NCI-H2107 treated with DMSO at 0.1 percent for 48 hours (cell line): ENCODE measurements around the gene PFN3.

Experiments
- DNase-seq: peaks from one replicate; lab custom pipeline; 2025; ENCODE audit not compliant: unreplicated experiment; lab: John Stamatoyannopoulos, UW

PFN3 gene

DNA sequence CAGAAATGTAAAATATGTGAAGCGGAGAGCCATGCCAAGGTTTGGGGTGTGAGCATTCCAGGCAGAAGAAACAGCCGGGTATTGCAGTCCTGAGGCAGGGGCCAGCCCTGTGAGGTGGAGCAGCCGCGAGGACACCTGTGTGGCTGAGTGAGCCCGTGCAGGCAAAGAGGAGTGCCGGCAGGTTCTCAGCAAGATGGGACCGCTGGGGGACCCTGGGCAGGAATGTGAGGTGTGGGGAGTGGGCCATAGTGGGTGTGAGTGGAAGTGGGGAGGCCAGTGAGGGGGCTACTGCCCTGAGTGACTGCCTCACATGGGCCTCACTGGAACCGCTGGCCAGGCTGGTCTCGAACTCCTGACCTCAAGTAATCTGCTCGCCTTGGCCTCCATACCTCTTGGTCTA, 38.0 kb upstream of the PFN3 start:
- no peak for DNase-seq

GRCh38 chr5:177437623-177438022, 37.2 kb upstream of the PFN3 start:
- no peak for DNase-seq

- DNase-seq = no peak
These were observed 35.5 kb upstream of the PFN3 start for GRCh38 chr5:177435847-177436536.

- DNase-seq = no peak
These were observed 34.7 kb upstream of the PFN3 start for GRCh38 chr5:177434942-177435738.

DNA sequence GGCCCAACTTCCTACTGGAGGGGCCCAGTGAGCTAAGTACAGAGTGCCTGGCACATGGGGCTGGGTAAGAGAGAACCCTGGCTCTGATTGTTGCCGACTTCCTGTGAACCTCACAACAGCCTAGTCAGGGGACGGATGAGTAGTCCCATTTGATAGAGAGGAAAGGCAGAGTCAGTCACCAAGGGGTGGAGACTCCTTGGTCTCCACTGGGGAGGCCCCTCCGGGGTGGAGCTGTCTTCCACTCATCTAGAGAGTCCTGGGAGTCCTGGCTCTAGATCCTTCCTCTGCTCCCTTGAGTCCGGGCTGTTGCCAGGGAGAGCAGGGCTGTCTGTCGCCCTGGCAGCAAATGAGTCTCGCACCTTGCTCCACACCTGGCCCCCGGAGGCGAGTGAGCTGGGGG, 34.0 kb upstream of the PFN3 start:
- DNase-seq = no peak

- no peak for DNase-seq
These were observed 33.3 kb upstream of the PFN3 start for GRCh38 chr5:177433658-177434217.

GRCh38 chr5:177432839-177433657, 32.6 kb upstream of the PFN3 start:
- no peak for DNase-seq

DNA sequence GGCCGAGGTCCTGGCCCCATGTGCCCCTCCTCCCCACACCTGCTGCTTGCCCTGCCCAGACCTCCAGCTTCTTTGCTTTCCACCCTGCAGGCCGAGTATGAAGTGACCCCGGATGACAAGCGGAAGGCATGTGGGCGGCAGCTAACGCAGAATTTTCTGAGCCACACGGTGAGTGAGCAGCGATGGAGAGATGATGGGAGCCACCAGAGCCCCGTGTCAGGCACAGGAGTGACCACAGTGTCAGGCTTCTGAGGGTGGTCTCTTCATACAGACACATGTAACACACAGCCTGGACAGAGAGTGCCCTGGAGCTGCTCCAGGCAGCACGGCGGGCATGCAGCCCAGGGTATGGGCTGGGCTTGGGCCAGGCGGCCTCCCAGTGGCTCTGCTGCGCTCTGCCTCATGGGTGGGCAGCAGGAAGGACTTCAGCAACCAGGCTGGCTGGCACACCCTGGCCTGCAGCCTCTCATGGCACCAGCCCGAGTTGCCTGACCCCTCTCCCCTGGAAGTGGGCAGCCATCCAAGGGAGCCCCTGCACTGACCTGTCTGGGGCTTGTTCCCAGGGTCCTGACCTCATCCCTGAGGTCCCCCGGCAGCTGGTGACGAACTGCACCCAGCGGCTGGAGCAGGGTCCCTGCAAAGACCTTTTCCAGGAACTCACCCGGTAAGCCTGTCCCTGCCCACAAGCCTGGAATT, 31.8 kb upstream of the PFN3 start:
- DNase-seq = no peak

DNA sequence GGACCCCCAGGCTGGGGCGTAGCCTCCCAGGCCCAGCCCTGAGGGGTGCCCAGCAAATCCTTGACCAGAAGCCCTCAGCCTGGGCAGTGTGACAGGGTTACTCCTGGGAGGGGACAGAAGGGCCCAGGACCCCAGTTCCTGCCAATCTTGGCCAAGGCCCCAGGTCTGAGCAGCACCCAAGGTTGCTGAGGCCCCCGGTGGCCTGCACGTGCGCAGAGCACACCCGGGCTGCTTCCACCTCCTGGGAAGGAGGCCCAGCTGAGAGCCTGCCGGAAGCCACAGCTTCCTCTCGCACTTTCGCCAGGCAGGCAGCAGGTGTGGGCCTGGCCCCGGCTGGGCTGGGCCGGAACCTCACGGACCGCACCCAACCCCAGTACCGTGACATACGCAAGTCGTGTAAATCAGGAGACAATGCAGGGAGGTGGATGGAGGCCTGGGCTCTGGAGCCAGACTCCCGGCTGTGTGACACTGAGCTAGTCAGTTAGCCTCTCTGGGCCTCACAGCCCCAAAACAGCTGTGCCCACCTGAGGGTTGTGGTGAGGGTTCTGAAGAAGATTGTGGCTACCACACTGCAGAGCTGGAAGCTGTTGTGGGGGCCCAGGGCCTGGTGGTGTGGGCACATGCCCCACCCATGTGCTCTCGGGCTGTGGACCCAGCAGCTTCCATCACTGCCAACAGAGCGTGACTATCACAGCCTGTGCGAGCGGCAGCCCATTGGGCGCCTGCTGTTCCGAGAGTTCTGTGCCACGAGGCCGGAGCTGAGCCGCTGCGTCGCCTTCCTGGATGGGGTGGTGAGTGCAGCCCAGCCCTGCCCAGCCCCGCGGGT, 31.1 kb upstream of the PFN3 start:
- no peak for DNase-seq

GRCh38 chr5:177430972-177431316, 30.5 kb upstream of the PFN3 start:
- DNase-seq = no peak

GRCh38 chr5:177430140-177430951, 29.9 kb upstream of the PFN3 start:
- no peak for DNase-seq

- no peak for DNase-seq
These were observed 29.0 kb upstream of the PFN3 start for GRCh38 chr5:177429248-177430040.

- DNase-seq = no peak
These were observed 28.2 kb upstream of the PFN3 start for GRCh38 chr5:177428574-177429217.

GRCh38 chr5:177427919-177428573, 27.6 kb upstream of the PFN3 start:
- no peak for DNase-seq

- DNase-seq = no peak
These were observed 26.9 kb upstream of the PFN3 start for GRCh38 chr5:177427211-177427822.

GRCh38 chr5:177426566-177427210, 26.2 kb upstream of the PFN3 start, which contains the start of gene GRK6:
Gene GRK6, plus strand, starts transcription at chr5:177426676. Its CDS starts 170 bp downstream, at chr5:177426846.
- no peak for DNase-seq
